PC-9 (cell line): Measurements from ENCODE around the gene PTK6. TPM values are rescaled to one million over a fixed set of nuclear protein-coding genes. Genes with fewer than 3 reads are reported as not detected.

Experiments used
- BruUV-seq: library from RNA; stranded (reverse); fragments of 400-500 nt; replicated peaks from 2 replicates; lab custom pipeline; 2021; lab: Mats Ljungman, UMichigan
- CTCF ChIA-PET: fragments of 300-600 bp; sonication (Branson Sonifier 250); formaldehyde crosslinking; loops from one replicate; lab custom pipeline; 2022; ENCODE audit warnings: antibody characterized with exemption; lab: Charles Lee
- POLR2A ChIA-PET: fragments of 300-600 bp; sonication (Branson Sonifier 250); formaldehyde crosslinking; loops from one replicate; lab custom pipeline; 2022; ENCODE audit warnings: antibody characterized with exemption; ENCODE audit not compliant: unreplicated experiment; lab: Charles Lee
- DNase-seq, 2 experiments: peaks; one replicate each; pipeline versions ENCODE4 v3.0.0 to v3.0.0-alpha.2; 2015 to 2022; ENCODE audit warnings: mixed read lengths in 1 of 2
- H2AFZ ChIP-seq: fragments of 200-600 bp; sonication (generic); 2 replicates; pipeline ENCODE4 v1.8.1; 2017; ENCODE audit warnings: antibody characterized with exemption
- H3F3A ChIP-seq: fragments of 200-600 bp; sonication (generic); 2 replicates; pipeline ENCODE4 v1.8.1; 2017; ENCODE audit warnings: antibody characterized with exemption, mild to moderate bottlenecking, low read depth; ENCODE audit not compliant: insufficient read depth
- H3K27ac ChIP-seq: fragments of 200-600 bp; sonication (generic); 2 replicates; pipeline ENCODE4 v1.6.1; 2016; ENCODE audit warnings: mixed run types
- H3K27me3 ChIP-seq: fragments of 200-600 bp; sonication (generic); 2 replicates; pipeline ENCODE4 v1.6.1; 2016; ENCODE audit warnings: low read depth, mixed run types; ENCODE audit not compliant: insufficient read depth
- H3K36me3 ChIP-seq: fragments of 200-600 bp; sonication (generic); 2 replicates; pipeline ENCODE4 v1.6.1; 2016; ENCODE audit warnings: low read depth, mixed run types
- H3K4me1 ChIP-seq: fragments of 200-600 bp; sonication (generic); replicated peaks from 2 replicates; pipeline ENCODE4 v1.6.1; 2016; ENCODE audit warnings: mixed run types; ENCODE audit not compliant: insufficient read depth
- H3K4me2 ChIP-seq: fragments of 200-600 bp; sonication (generic); 2 replicates; pipeline ENCODE4 v1.6.1; 2017; ENCODE audit warnings: mixed run types
- H3K4me3 ChIP-seq: fragments of 200-600 bp; sonication (generic); 2 replicates; pipeline ENCODE4 v1.6.1; 2016; ENCODE audit warnings: mixed run types
- H3K79me2 ChIP-seq: fragments of 200-600 bp; sonication (generic); 2 replicates; pipeline ENCODE4 v1.6.1; 2017; ENCODE audit warnings: low read depth, mixed run types
- H3K9me2 ChIP-seq: fragments of 200-600 bp; sonication (generic); 2 replicates; pipeline ENCODE4 v1.8.1; 2017; ENCODE audit warnings: mild to moderate bottlenecking; ENCODE audit not compliant: insufficient read depth
- H3K9me3 ChIP-seq: fragments of 200-600 bp; sonication (generic); 2 replicates; pipeline ENCODE4 v1.8.1; 2016; ENCODE audit warnings: low read depth; ENCODE audit not compliant: insufficient read depth
- H4K20me1 ChIP-seq: fragments of 200-600 bp; sonication (generic); 2 replicates; pipeline ENCODE4 v1.8.1; 2017; ENCODE audit not compliant: insufficient read depth
- EZH2 ChIP-seq: fragments of 200-600 bp; sonication (generic); IDR thresholded peaks from 2 replicates; pipeline ENCODE4 v1.8.0; 2017; ENCODE audit warnings: antibody characterized with exemption, low read depth
- intact Hi-C: fragments of 100-400 bp; cut with micrococcal nuclease; formaldehyde crosslinking; loops from one replicate; pipeline ENCODE4 v1.10.0; 2022; ENCODE audit not compliant: unreplicated experiment
- total RNA-seq: library from RNA; stranded (reverse); gene quantifications from 2 replicates; pipeline ENCODE4 v1.2.3, GENCODE V29; 2021
- TF ChIP-seq, protein P1 (sequence below): fragments of 200-600 bp; sonication (generic); conservative IDR thresholded peaks from 2 replicates; pipeline ENCODE4 v1.6.1; 2017; ENCODE audit warnings: mixed run types, antibody characterized with exemption, mild to moderate bottlenecking, moderate library complexity

PTK6 gene
- total RNA-seq, 1 experiment from 2014 or later, result 12.9 TPM

GRCh38 chr20:63525185-63525584 lies 12.0 kb downstream of the PTK6 start:
- Histone ChIP-seq H3K9me2 (no peaks in the 10 kb centered on the region), H3K36me3 (peaks cover 18% of the 10 kb centered on the region), H3K27me3 (no peaks in the 10 kb centered on the region), H3K9me3 (peaks cover 11% of the 10 kb centered on the region), H3K27ac (no peak overlapping the region), H3K79me2 (peaks cover 7% of the 10 kb centered on the region), H3F3A (peaks cover 56% of the 10 kb centered on the region; the same call in 1 of the 2 replicates), H4K20me1 (no peaks in the 10 kb centered on the region; the same call in 1 of the 2 replicates), H3K4me3 (no peak overlapping the region), H2AFZ (no peak overlapping the region), H3K4me2 (no peak overlapping the region), H3K4me1 (no peaks in the 10 kb centered on the region; the same call in 1 of the 2 replicates)
- CTCF ChIA-PET, result no interaction called here
- POLR2A ChIA-PET, result interaction anchor here (0.7 to 1.0 kb wide), 3 partner anchors 9 to 589 kb away, joined by 3 to 14 read pairs (median 4); no protein-coding TSS in a partner anchor
- intact Hi-C loops, result no loop called here
- BruUV-seq, result no TSS peak
- TF ChIP-seq, protein P1, sequence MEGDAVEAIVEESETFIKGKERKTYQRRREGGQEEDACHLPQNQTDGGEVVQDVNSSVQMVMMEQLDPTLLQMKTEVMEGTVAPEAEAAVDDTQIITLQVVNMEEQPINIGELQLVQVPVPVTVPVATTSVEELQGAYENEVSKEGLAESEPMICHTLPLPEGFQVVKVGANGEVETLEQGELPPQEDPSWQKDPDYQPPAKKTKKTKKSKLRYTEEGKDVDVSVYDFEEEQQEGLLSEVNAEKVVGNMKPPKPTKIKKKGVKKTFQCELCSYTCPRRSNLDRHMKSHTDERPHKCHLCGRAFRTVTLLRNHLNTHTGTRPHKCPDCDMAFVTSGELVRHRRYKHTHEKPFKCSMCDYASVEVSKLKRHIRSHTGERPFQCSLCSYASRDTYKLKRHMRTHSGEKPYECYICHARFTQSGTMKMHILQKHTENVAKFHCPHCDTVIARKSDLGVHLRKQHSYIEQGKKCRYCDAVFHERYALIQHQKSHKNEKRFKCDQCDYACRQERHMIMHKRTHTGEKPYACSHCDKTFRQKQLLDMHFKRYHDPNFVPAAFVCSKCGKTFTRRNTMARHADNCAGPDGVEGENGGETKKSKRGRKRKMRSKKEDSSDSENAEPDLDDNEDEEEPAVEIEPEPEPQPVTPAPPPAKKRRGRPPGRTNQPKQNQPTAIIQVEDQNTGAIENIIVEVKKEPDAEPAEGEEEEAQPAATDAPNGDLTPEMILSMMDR, result no peak
- no peak for TF ChIP-seq EZH2
- no peak for DNase-seq

DNA sequence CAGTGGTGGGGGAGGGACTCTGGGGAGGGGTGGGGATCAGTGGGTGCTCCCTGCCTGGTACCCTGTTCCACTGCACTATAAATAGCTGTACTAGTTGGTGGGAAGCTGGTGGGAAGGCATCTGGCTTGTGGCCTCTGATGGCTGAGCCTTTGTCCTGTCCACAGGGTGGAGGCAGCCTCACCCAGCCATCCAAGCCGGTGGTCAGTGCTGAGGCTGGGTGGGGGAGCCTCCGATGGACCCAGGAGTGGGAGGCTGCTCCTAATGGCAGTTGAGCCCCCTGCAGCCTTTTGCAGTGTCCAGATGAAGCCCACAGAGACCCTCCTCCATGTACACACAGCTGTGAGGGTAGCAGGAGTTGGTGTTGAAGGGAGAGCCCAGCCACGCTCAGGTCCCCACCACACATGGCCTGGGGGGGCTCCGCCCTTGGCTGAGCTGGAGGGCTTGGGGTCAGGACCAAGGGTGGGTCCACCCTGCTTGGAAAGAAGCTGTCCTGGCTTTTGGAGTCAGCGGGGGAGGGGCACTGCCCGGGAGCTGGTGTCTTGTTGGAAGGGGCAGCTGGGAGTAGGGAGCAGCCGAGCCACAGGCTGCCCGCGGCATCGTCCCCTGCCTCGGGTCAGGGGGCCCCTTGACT lies 14.1 kb downstream of the PTK6 start:
- Histone ChIP-seq H3K4me1 (no peaks in the 10 kb centered on the region; the same call in 1 of the 2 replicates), H3F3A (peaks cover 45% of the 10 kb centered on the region; the same call in 1 of the 2 replicates), H3K36me3 (peaks cover 18% of the 10 kb centered on the region), H3K27ac (no peak overlapping the region), H4K20me1 (no peaks in the 10 kb centered on the region; the same call in 1 of the 2 replicates), H3K27me3 (no peaks in the 10 kb centered on the region), H3K4me3 (no peak overlapping the region), H2AFZ (no peak overlapping the region), H3K79me2 (peaks cover 7% of the 10 kb centered on the region), H3K9me3 (peaks cover 11% of the 10 kb centered on the region), H3K4me2 (no peak overlapping the region), H3K9me2 (no peaks in the 10 kb centered on the region)
- TF ChIP-seq, protein P1, result no peak
- no peak for TF ChIP-seq EZH2
- DNase-seq, result no peak
- POLR2A ChIA-PET, result interaction anchor here (0.6 kb wide), 2 partner anchors 11 to 545 kb away, joined by 3 to 6 read pairs; no protein-coding TSS in a partner anchor
- TSS peak; percentile 12 for BruUV-seq
- CTCF ChIA-PET, result interaction anchor here (0.6 to 0.9 kb wide), 2 partner anchors 15 to 238 kb away, joined by 4 to 7 read pairs; no protein-coding TSS in a partner anchor
- intact Hi-C loops, result no loop called here

DNA sequence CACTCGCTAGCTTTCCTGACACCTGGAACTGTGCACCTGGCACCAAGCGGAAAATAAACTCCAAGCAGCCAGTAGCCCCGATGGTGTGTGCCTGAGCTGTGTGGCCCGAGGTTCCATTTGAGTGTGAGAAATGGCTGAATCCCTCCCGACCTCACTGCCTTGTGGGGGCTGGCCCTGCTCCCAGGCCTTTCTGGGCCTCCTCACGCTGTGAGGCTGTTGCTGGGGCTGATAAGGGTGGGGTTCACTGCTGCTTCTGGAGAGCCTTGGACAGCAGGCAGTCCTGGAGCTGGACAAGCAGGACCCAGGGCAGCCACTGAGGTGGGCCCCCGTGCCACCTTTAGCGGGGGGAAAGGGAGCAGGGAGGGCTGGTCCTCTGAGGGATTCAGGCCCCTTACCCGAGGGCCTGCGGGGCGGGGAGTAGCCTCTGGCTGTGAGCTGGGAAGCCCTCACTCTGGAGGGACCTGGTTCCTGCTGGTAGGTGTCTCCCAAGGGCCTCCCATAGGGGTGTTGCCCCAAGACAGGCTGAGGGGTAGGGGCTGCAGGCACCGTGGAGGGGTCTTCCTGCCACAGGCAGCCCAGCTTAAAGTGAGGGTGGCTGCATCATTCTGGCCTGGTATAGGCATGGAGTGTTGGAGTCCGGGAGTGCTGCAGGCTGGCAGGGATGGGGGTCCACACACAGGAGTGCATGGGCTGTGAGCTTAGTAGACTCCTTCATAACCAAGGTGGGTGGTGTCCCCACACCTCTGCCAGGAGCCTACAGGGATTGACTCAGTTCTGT lies 14.9 kb downstream of the PTK6 start:
- CTCF ChIA-PET, result interaction anchor here (0.6 to 1.3 kb wide), 3 partner anchors 16 to 238 kb away, joined by 4 to 7 read pairs (median 4); no protein-coding TSS in a partner anchor
- peaks cover 1% of the 10 kb centered on the region; the same call in 1 of the 2 replicates for H3K4me1 ChIP-seq
- BruUV-seq, result no TSS peak
- peaks cover 11% of the 10 kb centered on the region for H3K9me3 ChIP-seq
- H2AFZ ChIP-seq, result no peak overlapping the region
- peaks cover 18% of the 10 kb centered on the region for H3K36me3 ChIP-seq
- POLR2A ChIA-PET, result interaction anchor here (0.5 to 0.6 kb wide), 2 partner anchors 9 to 12 kb away, joined by 3 to 5 read pairs; no protein-coding TSS in a partner anchor
- H3K27ac ChIP-seq, result no peak overlapping the region
- H4K20me1 ChIP-seq, result no peaks in the 10 kb centered on the region; the same call in 1 of the 2 replicates
- H3K27me3 ChIP-seq, result no peaks in the 10 kb centered on the region
- peaks cover 7% of the 10 kb centered on the region for H3K79me2 ChIP-seq
- no peak overlapping the region for H3K4me3 ChIP-seq
- no peak for DNase-seq
- H3K4me2 ChIP-seq, result no peak overlapping the region
- H3K9me2 ChIP-seq, result no peaks in the 10 kb centered on the region
- intact Hi-C loops, result no loop called here
- TF ChIP-seq EZH2, result no peak
- TF ChIP-seq, protein P1, result no peak
- peaks cover 41% of the 10 kb centered on the region; the same call in 1 of the 2 replicates for H3F3A ChIP-seq
